K562 (cell line): ENCODE measurements around the gene ARHGEF10L.

Source experiments
- CTCF ChIP-seq, 3 experiments: IDR thresholded peaks in 2 of 3; conservative IDR thresholded peaks in 1 of 3; 2 replicates each; pipeline ENCODE4 v1.5.1; 2011 to 2012; ENCODE audit warnings: low read length in 3 of 3, mild to moderate bottlenecking in 3 of 3, control low read depth in 2 of 3, improper control_type of control experiment in 1 of 3, inconsistent platforms in 1 of 3, low read depth in 1 of 3, mixed read lengths in 1 of 3, moderate library complexity in 1 of 3; ENCODE audit not compliant: insufficient read depth in 2 of 3
- DEAF1 ChIP-seq: fragments of 450-650 bp; formaldehyde crosslinking; IDR thresholded peaks from 2 replicates; pipeline ENCODE4 v1.4.0; 2020; ENCODE audit warnings: mild to moderate bottlenecking, moderate library complexity
- EP300 ChIP-seq: IDR thresholded peaks from 2 replicates; pipeline ENCODE4 v1.6.1; 2012; ENCODE audit warnings: low read length, improper control_type of control experiment
- FOXM1 ChIP-seq, 2 experiments: fragments of 450-650 bp in 1 of 2; sonication (generic) in 1 of 2; formaldehyde crosslinking in 1 of 2; IDR thresholded peaks; 2 replicates each; pipeline versions ENCODE4 v1.6.1 to v1.9.0; 2017 to 2022; ENCODE audit warnings: low read depth in 2 of 2, mild to moderate bottlenecking in 2 of 2, missing genetic modification reagents in 1 of 2, moderate library complexity in 1 of 2
- HNRNPL ChIP-seq: fragments of 200-400 bp; formaldehyde crosslinking; IDR thresholded peaks from 2 replicates; pipeline ENCODE4 v1.6.1; 2017; ENCODE audit warnings: low read depth, mild to moderate bottlenecking, low read length
- IRF2 ChIP-seq: sonication (generic); formaldehyde crosslinking; IDR thresholded peaks from 2 replicates; pipeline ENCODE4 v1.8.1; 2022; ENCODE audit warnings: mild to moderate bottlenecking, missing genetic modification reagents
- KHSRP ChIP-seq: fragments of 450-650 bp; IDR thresholded peaks from 2 replicates; pipeline ENCODE4 v1.6.1; 2017
- MAFK ChIP-seq: IDR thresholded peaks from 2 replicates; pipeline ENCODE4 v1.6.1; 2011; ENCODE audit warnings: low read length, improper control_type of control experiment
- POLR2A ChIP-seq: fragments of 450-650 bp; conservative IDR thresholded peaks from 2 replicates; pipeline ENCODE4 v1.6.1; 2016
- POLR2AphosphoS5 ChIP-seq: IDR thresholded peaks from 2 replicates; pipeline ENCODE4 v1.6.1; 2011; ENCODE audit warnings: mild to moderate bottlenecking, low read depth, low read length, moderate library complexity; ENCODE audit not compliant: control insufficient read depth, insufficient read depth
- SIN3A ChIP-seq, 2 experiments: fragments of 150-350 bp in 1 of 2; IDR thresholded peaks; 2 replicates each; pipeline ENCODE4 v1.6.1; 2011 to 2016; ENCODE audit warnings: borderline replicate concordance in 2 of 2, low read depth in 2 of 2, low read length in 2 of 2, mild to moderate bottlenecking in 2 of 2, moderate library complexity in 2 of 2; ENCODE audit not compliant: control insufficient read depth in 1 of 2
- SMAD1 ChIP-seq: fragments of 150-350 bp; IDR thresholded peaks from 2 replicates; pipeline ENCODE4 v1.6.1; 2014; ENCODE audit warnings: low read length, low read depth; ENCODE audit not compliant: partially characterized antibody
- USF2 ChIP-seq: sonication (generic); formaldehyde crosslinking; IDR thresholded peaks from 2 replicates; pipeline ENCODE4 v1.5.0; 2020; ENCODE audit warnings: missing genetic modification reagents

GRCh38 chr1:17675744-17676143, 136.2 kb downstream of the ARHGEF10L start:
- TF ChIP-seq SIN3A (IDR thresholded peaks at IDR 0.05; ENCODE audit: borderline replicate concordance in 2 of 2, control insufficient read depth in 1 of 2, low read depth in 2 of 2, low read length in 2 of 2) (no peak), FOXM1 (IDR thresholded peaks at IDR 0.05; ENCODE audit: low read depth) (no peak), FOXM1 (CRISPR knock-in tag; IDR thresholded peaks at IDR 0.05; ENCODE audit: low read depth) (no peak), CTCF (IDR thresholded peaks at IDR 0.05 in 2 of 3, conservative IDR thresholded peaks at IDR 0.05 in 1 of 3; ENCODE audit: insufficient read depth in 2 of 3, low read depth in 1 of 3, low read length in 3 of 3) (no peak), EP300 (no peak), HNRNPL (no peak), POLR2AphosphoS5 (no peak), SMAD1 (no peak), USF2 (CRISPR knock-in tag) (no peak), DEAF1 (CRISPR knock-in tag) (no peak), IRF2 (no peak), MAFK (no peak), POLR2A (no peak), KHSRP (no peak)
